Stimulated activated CD8-positive, alpha-beta memory T cell treated with anti-CD3 and anti-CD28 coated beads, Interleukin-2, amount 100 ng/mL, for 48 hours (primary cell): ENCODE measurements around the gene TNFRSF13B.
"Not testable (repeated sequence)": the region's sequence is repeated elsewhere in the genome, so short reads cannot be mapped to it uniquely, and the experiment has no call there.

Experiments used
- DNase-seq, 2 donors: peaks; one replicate each; pipeline ENCODE4 v3.0.0-alpha.2; 2020; ENCODE audit warnings: low read depth in 2 of 2

TNFRSF13B gene

GRCh38 chr17:16987066-16987829, 15.3 kb upstream of the TNFRSF13B start:
- DNase-seq, result no peak

- no peak for DNase-seq
These were observed 14.5 kb upstream of the TNFRSF13B start for GRCh38 chr17:16986391-16986790.

- DNase-seq, result no peak
These were observed 10.0 kb upstream of the TNFRSF13B start for GRCh38 chr17:16981928-16982327.

- no peak for DNase-seq
These were observed 9.2 kb upstream of the TNFRSF13B start for GRCh38 chr17:16980813-16981731.

GRCh38 chr17:16980061-16980460, 8.1 kb upstream of the TNFRSF13B start:
- DNase-seq, result no peak

GRCh38 chr17:16979237-16979823, 7.4 kb upstream of the TNFRSF13B start:
- not testable (repeated sequence) for DNase-seq

- no peak for DNase-seq
These were observed 6.0 kb upstream of the TNFRSF13B start for GRCh38 chr17:16977932-16978331.

GRCh38 chr17:16976725-16977550, 5.0 kb upstream of the TNFRSF13B start:
- DNase-seq, result no peak

GRCh38 chr17:16975744-16976625, 4.1 kb upstream of the TNFRSF13B start:
- DNase-seq, result no peak

- no peak for DNase-seq
These were observed 3.3 kb upstream of the TNFRSF13B start for GRCh38 chr17:16975277-16975651.

GRCh38 chr17:16974569-16975276, 2.8 kb upstream of the TNFRSF13B start:
- DNase-seq, result no peak

GRCh38 chr17:16973760-16974540, 2.0 kb upstream of the TNFRSF13B start:
- DNase-seq, result no peak

GRCh38 chr17:16973043-16973442, 1.1 kb upstream of the TNFRSF13B start:
- not testable (repeated sequence) for DNase-seq

GRCh38 chr17:16972346-16972745, 428 bp upstream of the TNFRSF13B start:
- no peak for DNase-seq

GRCh38 chr17:16969931-16970906, 1.7 kb downstream of the TNFRSF13B start:
- no peak for DNase-seq

- no peak for DNase-seq
These were observed 3.1 kb downstream of the TNFRSF13B start for GRCh38 chr17:16968786-16969185.

GRCh38 chr17:16962804-16963203, 9.1 kb downstream of the TNFRSF13B start:
- no peak for DNase-seq

- no peak for DNase-seq
These were observed 10.1 kb downstream of the TNFRSF13B start for GRCh38 chr17:16961792-16962191.
